ENCODE data around the gene PCK1. TPM values are rescaled to one million over a fixed set of nuclear protein-coding genes. Genes with fewer than 3 reads are reported as not detected.

The PCK1 gene
- total and polyA plus RNA-seq, 2 donors (not counting 3 experiments of a cell fraction or from before 2014, with no cell fraction given): not detected

- Histone ChIP-seq H3K27me3 (ENCODE audit: control insufficient read depth in 2 of 2, insufficient read depth in 2 of 2, low read length in 2 of 2) (no peaks in the 10 kb centered on the region), H3K9me3 (replicated peaks; ENCODE audit: control insufficient read depth, insufficient read depth, low read length) (no peaks in the 10 kb centered on the region), H3K4me1 (ENCODE audit: control insufficient read depth, extremely low read depth, insufficient read depth, low read length) (no peaks in the 10 kb centered on the region), H4K20me1 (replicated peaks; ENCODE audit: control insufficient read depth, extremely low read depth, insufficient read depth, low read length) (no peaks in the 10 kb centered on the region), H3K36me3 (ENCODE audit: control insufficient read depth in 2 of 2, extremely low read depth in 1 of 2, insufficient read depth in 2 of 2, low read length in 2 of 2) (no peaks in the 10 kb centered on the region), H3K4me3 (replicated peaks in 1 of 3; ENCODE audit: insufficient read depth in 1 of 3, low read depth in 1 of 3, low read length in 3 of 3) (no peak overlapping the region), H3K79me2 (ENCODE audit: control insufficient read depth, insufficient read depth, low read length) (no peaks in the 10 kb centered on the region), H3K4me2 (ENCODE audit: insufficient read depth, low read length) (no peak overlapping the region), H2AFZ (ENCODE audit: low read depth, low read length) (no peak overlapping the region), H3K9ac (replicated peaks; ENCODE audit: extremely low read depth, insufficient read depth, low read length) (no peak overlapping the region), H3K27ac (ENCODE audit: insufficient read depth, low read depth, low read length) (no peak overlapping the region), H3K9me1 (replicated peaks; ENCODE audit: control insufficient read depth, extremely low read depth, insufficient read depth, low read length) (no peaks in the 10 kb centered on the region)
- ChIA-PET POLR2A (no interaction called here), CTCF (interaction anchor here (0.7 kb wide), 1 partner anchor 574 kb away, joined by 3 read pairs; no protein-coding TSS in a partner anchor)
- dilution Hi-C loops (cut with MboI; ENCODE audit: extremely low pct_ligation_motif_present, low sequenced_read_pairs): no loop called here
- no peak for TF ChIP-seq POLR2AphosphoS5 (IDR thresholded peaks at IDR 0.05; ENCODE audit: insufficient read depth, low read depth, low read length)
- no peak for TF ChIP-seq GATA2 (IDR thresholded peaks at IDR 0.05; ENCODE audit: insufficient read depth, insufficient read length, low read depth, low read length)
- no peak for TF ChIP-seq POLR2A (IDR thresholded peaks at IDR 0.05; ENCODE audit: low read depth, low read length)
- no peak for TF ChIP-seq EZH2 (IDR thresholded peaks at IDR 0.05; ENCODE audit: borderline replicate concordance, low read depth, low read length, severe bottlenecking)
- TF ChIP-seq MAX (IDR thresholded peaks at IDR 0.05; ENCODE audit: insufficient read depth, insufficient read length): no peak
- TF ChIP-seq FOS (IDR thresholded peaks at IDR 0.05; ENCODE audit: borderline replicate concordance, insufficient read depth, low read length): no peak
- TF ChIP-seq MYC (IDR thresholded peaks at IDR 0.05; ENCODE audit: low read depth, low read length): no peak
- TF ChIP-seq JUN (IDR thresholded peaks at IDR 0.05; ENCODE audit: borderline replicate concordance, insufficient read depth, insufficient read length, low read depth): no peak
- TF ChIP-seq CTCF (IDR thresholded peaks at IDR 0.05; ENCODE audit: extremely low read depth in 1 of 2, insufficient read depth in 1 of 2, low read depth in 1 of 2, low read length in 2 of 2): no peak
- FAIRE-seq: no peak
- intact Hi-C loops (cut with micrococcal nuclease): no loop called here
- no TSS peak for BruUV-seq (replicated peaks)
- no peak for DNase-seq (ENCODE audit: low read depth, low spot score)
Measured at GRCh38 chr20:57605878-57606277, 45.0 kb downstream of the PCK1 start.

All from endothelial cell of umbilical vein (primary cell).